Neural cell (in vitro differentiated cells): ENCODE measurements around the gene OXCT1.

Experiments used
- CTCF ChIP-seq: fragments of 450-650 bp; IDR thresholded peaks from 2 replicates; pipeline ENCODE4 v1.5.1; 2014; ENCODE audit warnings: antibody characterized with exemption, mild to moderate bottlenecking, moderate library complexity; ENCODE audit not compliant: poor library complexity, severe bottlenecking
- EP300 ChIP-seq: fragments of 450-650 bp; conservative IDR thresholded peaks from 2 replicates; pipeline ENCODE4 v1.6.1; 2014; ENCODE audit warnings: antibody characterized with exemption, mild to moderate bottlenecking, moderate library complexity; ENCODE audit not compliant: poor library complexity, severe bottlenecking
- EZH2 ChIP-seq: fragments of 200-600, 300-800 bp; shearing (Covaris generic), sonication (generic); IDR thresholded peaks from 2 replicates; pipeline ENCODE4 v1.6.1; 2014; ENCODE audit warnings: antibody characterized with exemption, low read length, borderline replicate concordance, mild to moderate bottlenecking; ENCODE audit not compliant: insufficient read depth, poor library complexity, severe bottlenecking
- MXI1 ChIP-seq: fragments of 450-650 bp; conservative IDR thresholded peaks from 2 replicates; pipeline ENCODE4 v1.6.1; 2014; ENCODE audit warnings: antibody characterized with exemption, mild to moderate bottlenecking; ENCODE audit not compliant: poor library complexity, severe bottlenecking
- POLR2AphosphoS5 ChIP-seq: IDR thresholded peaks from 2 replicates; pipeline ENCODE4 v1.6.1; 2012
- RAD21 ChIP-seq: fragments of 450-650 bp; conservative IDR thresholded peaks from 2 replicates; pipeline ENCODE4 v1.6.1; 2014; ENCODE audit warnings: antibody characterized with exemption, mild to moderate bottlenecking, moderate library complexity
- REST ChIP-seq: IDR thresholded peaks from 2 replicates; pipeline ENCODE4 v1.6.1; 2012; ENCODE audit warnings: borderline replicate concordance
- SMC3 ChIP-seq: fragments of 450-650 bp; conservative IDR thresholded peaks from 2 replicates; pipeline ENCODE4 v1.6.1; 2014; ENCODE audit warnings: antibody characterized with exemption, mild to moderate bottlenecking, moderate library complexity; ENCODE audit not compliant: poor library complexity

GRCh38 chr5:41735213-41735612, 135.0 kb downstream of the OXCT1 start:
- no peak for TF ChIP-seq CTCF
- TF ChIP-seq SMC3 = no peak
- TF ChIP-seq EP300 = no peak
- TF ChIP-seq EZH2 = no peak
- no peak for TF ChIP-seq POLR2AphosphoS5
- no peak for TF ChIP-seq MXI1
- TF ChIP-seq REST = no peak
- TF ChIP-seq RAD21 = no peak
